HCT116 (cell line): ENCODE results near the gene ATG2B. TPM values are rescaled to one million over a fixed set of nuclear protein-coding genes. Genes with fewer than 3 reads are reported as not detected.

Experiments
- ATAC-seq: fragments of 200-7000 bp; cut with Tn5 transposase; 2 replicates; pipeline ENCODE4 v1.9.1; 2020; ENCODE audit warnings: mild to moderate bottlenecking, moderate library complexity
- BruUV-seq: library from RNA; stranded (reverse); fragments of 400-500 nt; replicated peaks from 2 replicates; lab custom pipeline; 2021; lab: Mats Ljungman, UMichigan
- CTCF ChIA-PET: fragments of 300-600 bp; sonication (Branson Sonifier 250); formaldehyde crosslinking; loops from one replicate; lab custom pipeline; 2021; ENCODE audit warnings: antibody characterized with exemption; lab: Charles Lee
- POLR2A ChIA-PET: fragments of 300-600, 350-600 bp; sonication (Branson Sonifier 250); formaldehyde crosslinking; loops from one replicate; lab custom pipeline; 2021; ENCODE audit warnings: antibody characterized with exemption; lab: Charles Lee
- RAD21 ChIA-PET, 2 experiments: fragments of 300-600 bp; sonication (Branson Sonifier 250); formaldehyde crosslinking; loops; one replicate each; lab custom pipeline; 2023; ENCODE audit warnings: low total read pairs in 2 of 2; ENCODE audit not compliant: uncharacterized antibody in 2 of 2, unreplicated experiment in 2 of 2, low non-redundant PET in 1 of 2; lab: Charles Lee
- DNase-seq: peaks from one replicate; pipeline ENCODE4 v3.0.0-alpha.2; 2010; ENCODE audit warnings: low read depth, low spot score
- H2AFZ ChIP-seq: fragments of 200-600 bp; shearing (Covaris generic), sonication (generic); 2 replicates; pipeline ENCODE4 v1.6.1; 2017; ENCODE audit warnings: low read depth, mixed run types, mixed read lengths, antibody characterized with exemption, low read length; ENCODE audit not compliant: poor library complexity, severe bottlenecking
- H3K27ac ChIP-seq: 2 replicates; pipeline ENCODE4 v1.5.1; 2012; ENCODE audit warnings: low read depth, low read length
- H3K27me3 ChIP-seq: fragments of 200-600 bp; sonication (generic); 2 replicates; pipeline ENCODE4 v1.6.1; 2016; ENCODE audit warnings: mixed run types, low read length, mixed read lengths; ENCODE audit not compliant: insufficient read depth
- H3K36me3 ChIP-seq, 2 experiments: fragments of 200-500 bp in 1 of 2; fragments of 200-600 bp in 1 of 2; sonication (Bioruptor generic) in 1 of 2; sonication (generic) in 1 of 2; 2 replicates each; pipeline versions ENCODE4 v1.5.1 to v1.6.1; 2014 to 2016; ENCODE audit warnings: low read length in 2 of 2, inconsistent platforms in 1 of 2, mixed read lengths in 1 of 2, mixed run types in 1 of 2; ENCODE audit not compliant: insufficient read depth in 2 of 2, control insufficient read depth in 1 of 2
- H3K4me1 ChIP-seq, 2 experiments: fragments of 200-600 bp in 1 of 2; sonication (generic) in 1 of 2; 2 replicates each; pipeline versions ENCODE4 v1.5.1 to v1.6.1; 2012 to 2017; ENCODE audit warnings: low read length in 2 of 2, inconsistent platforms in 1 of 2, mild to moderate bottlenecking in 1 of 2, mixed read lengths in 1 of 2, mixed run types in 1 of 2, moderate library complexity in 1 of 2; ENCODE audit not compliant: insufficient read depth in 2 of 2, control insufficient read depth in 1 of 2
- H3K4me2 ChIP-seq: fragments of 200-600 bp; sonication (generic); 2 replicates; pipeline ENCODE4 v1.6.1; 2017; ENCODE audit warnings: mixed run types, low read length, mixed read lengths
- H3K4me3 ChIP-seq, 2 experiments: fragments of 200-600 bp in 1 of 2; sonication (generic) in 1 of 2; replicated peaks in 1 of 2; 2 replicates each; pipeline ENCODE4 v1.5.1; 2011 to 2016; ENCODE audit warnings: low read length in 2 of 2, control low read depth in 1 of 2, low read depth in 1 of 2, mild to moderate bottlenecking in 1 of 2, mixed read lengths in 1 of 2, mixed run types in 1 of 2
- H3K79me2 ChIP-seq: fragments of 200-600 bp; sonication (generic); 2 replicates; pipeline ENCODE4 v1.6.1; 2017; ENCODE audit warnings: mild to moderate bottlenecking, mixed run types, low read length, moderate library complexity, mixed read lengths; ENCODE audit not compliant: insufficient read depth
- H3K9ac ChIP-seq: fragments of 200-600 bp; sonication (generic); 2 replicates; pipeline ENCODE4 v1.6.1; 2016; ENCODE audit warnings: low read length, mixed read lengths
- H3K9me2 ChIP-seq: fragments of 200-600 bp; sonication (generic), shearing (Covaris generic); 2 replicates; pipeline ENCODE4 v1.6.1; 2017; ENCODE audit warnings: mixed run types, mild to moderate bottlenecking, moderate library complexity; ENCODE audit not compliant: insufficient read depth
- H3K9me3 ChIP-seq, 2 experiments: fragments of 200-500 bp in 1 of 2; fragments of 200-600 bp in 1 of 2; sonication (Bioruptor generic) in 1 of 2; sonication (generic) in 1 of 2; 2 replicates each; pipeline ENCODE4 v1.6.1; 2014 to 2017; ENCODE audit warnings: low read length in 2 of 2, mixed read lengths in 2 of 2, inconsistent platforms in 1 of 2, low read depth in 1 of 2, mild to moderate bottlenecking in 1 of 2, mixed run types in 1 of 2, moderate library complexity in 1 of 2; ENCODE audit not compliant: control insufficient read depth in 1 of 2, insufficient read depth in 1 of 2
- H4K20me1 ChIP-seq: fragments of 200-600 bp; sonication (generic), shearing (Covaris generic); 2 replicates; pipeline ENCODE4 v1.6.1; 2017; ENCODE audit warnings: mixed run types, mild to moderate bottlenecking, moderate library complexity; ENCODE audit not compliant: insufficient read depth
- ATF3 ChIP-seq: IDR thresholded peaks from 2 replicates; pipeline ENCODE4 v1.6.1; 2012
- CBX3 ChIP-seq: IDR thresholded peaks from 2 replicates; pipeline ENCODE4 v1.6.1; 2012; ENCODE audit warnings: low read depth
- CEBPB ChIP-seq: IDR thresholded peaks from 2 replicates; pipeline ENCODE4 v1.6.1; 2012; ENCODE audit warnings: low read depth
- CTCF ChIP-seq, 3 experiments: fragments of 200-600 bp in 1 of 3; sonication (generic) in 1 of 3; IDR thresholded peaks in 2 of 3; conservative IDR thresholded peaks in 1 of 3; 2 replicates each; pipeline ENCODE4 v1.5.1; 2012 to 2017; ENCODE audit warnings: low read depth in 2 of 3, low read length in 2 of 3, antibody characterized with exemption in 1 of 3, borderline replicate concordance in 1 of 3, control low read depth in 1 of 3, mild to moderate bottlenecking in 1 of 3, mixed read lengths in 1 of 3, mixed run types in 1 of 3, moderate library complexity in 1 of 3; ENCODE audit not compliant: insufficient read depth in 1 of 3
- EGR1 ChIP-seq: IDR thresholded peaks from 2 replicates; pipeline ENCODE4 v1.6.1; 2012; ENCODE audit warnings: low read depth
- EZH2 ChIP-seq: fragments of 200-600 bp; sonication (generic); IDR thresholded peaks from 2 replicates; pipeline ENCODE4 v1.6.1; 2017; ENCODE audit warnings: antibody characterized with exemption, mixed run types
- MAX ChIP-seq: IDR thresholded peaks from 2 replicates; pipeline ENCODE4 v1.6.1; 2012
- POLR2A ChIP-seq: IDR thresholded peaks from 2 replicates; pipeline ENCODE4 v1.7.0; 2011; ENCODE audit warnings: borderline replicate concordance; ENCODE audit not compliant: insufficient read depth, insufficient read length; ENCODE audit errors: extremely low read depth
- POLR2AphosphoS5 ChIP-seq: IDR thresholded peaks from 2 replicates; pipeline ENCODE4 v1.6.1; 2011; ENCODE audit warnings: mild to moderate bottlenecking, low read depth, low read length, moderate library complexity
- RAD21 ChIP-seq: IDR thresholded peaks from 2 replicates; pipeline ENCODE4 v1.6.1; 2012; ENCODE audit warnings: low read depth, mild to moderate bottlenecking
- REST ChIP-seq: IDR thresholded peaks from 2 replicates; pipeline ENCODE4 v1.6.1; 2012; ENCODE audit warnings: low read depth
- SIN3A ChIP-seq: IDR thresholded peaks from 2 replicates; pipeline ENCODE4 v1.6.1; 2012; ENCODE audit warnings: low read depth
- SP1 ChIP-seq: IDR thresholded peaks from 2 replicates; pipeline ENCODE4 v1.6.1; 2012; ENCODE audit warnings: low read depth
- SRF ChIP-seq: IDR thresholded peaks from 2 replicates; pipeline ENCODE4 v1.6.1; 2012; ENCODE audit warnings: low read depth
- YY1 ChIP-seq: IDR thresholded peaks from 2 replicates; pipeline ENCODE4 v1.6.1; 2011; ENCODE audit warnings: low read length, low read depth, moderate library complexity, mild to moderate bottlenecking; ENCODE audit not compliant: insufficient replicate concordance; ENCODE audit errors: extremely low read depth
- ZFX ChIP-seq: fragments of 450-650 bp; IDR thresholded peaks from 2 replicates; pipeline ENCODE4 v1.6.1; 2017
- ZNF274 ChIP-seq: fragments of 200-500 bp; sonication (Bioruptor generic); IDR thresholded peaks from 2 replicates; pipeline ENCODE4 v1.6.1; 2014; ENCODE audit warnings: mild to moderate bottlenecking, low read depth, low read length, inconsistent platforms
- intact Hi-C: fragments of 100-400 bp; cut with micrococcal nuclease; formaldehyde crosslinking; loops from 2 replicates; pipeline ENCODE4 v1.10.0; 2022
- total RNA-seq: library from RNA; stranded (reverse); gene quantifications from one replicate; pipeline ENCODE4 v1.2.1, GENCODE V29; 2021; ENCODE audit not compliant: unreplicated experiment

Gene ATG2B
- total RNA-seq, 1 experiment from 2014 or later = 6.4 TPM

GRCh38 chr14:96246539-96246847 lies 116.6 kb downstream of the ATG2B start:
- Histone ChIP-seq H3K36me3 (no peaks in the 10 kb centered on the region), H3K27me3 (no peaks in the 10 kb centered on the region), H3K4me1 (no peaks in the 10 kb centered on the region), H3K4me3 (no peak overlapping the region), H4K20me1 (no peaks in the 10 kb centered on the region), H2AFZ (no peak overlapping the region), H3K79me2 (no peaks in the 10 kb centered on the region), H3K9ac (no peak overlapping the region), H3K4me2 (no peak overlapping the region), H3K9me3 (no peaks in the 10 kb centered on the region), H3K9me2 (no peaks in the 10 kb centered on the region), H3K27ac (no peak overlapping the region)
- no peak for TF ChIP-seq POLR2AphosphoS5
- TF ChIP-seq YY1 = no peak
- no peak for TF ChIP-seq CTCF (IDR thresholded peaks at IDR 0.05 in 2 of 3, conservative IDR thresholded peaks at IDR 0.05 in 1 of 3; ENCODE audit: borderline replicate concordance in 1 of 3, insufficient read depth in 1 of 3, low read depth in 2 of 3, low read length in 2 of 3)
- no peak for TF ChIP-seq ZNF274
- TF ChIP-seq SIN3A = no peak
- TF ChIP-seq EZH2 = no peak
- TF ChIP-seq CBX3 = no peak
- TF ChIP-seq SRF = no peak
- TF ChIP-seq CEBPB = no peak
- TF ChIP-seq REST = no peak
- no peak for TF ChIP-seq ATF3
- no peak for TF ChIP-seq ZFX
- TF ChIP-seq MAX = no peak
- TF ChIP-seq POLR2A = no peak
- TF ChIP-seq SP1 = no peak
- TF ChIP-seq RAD21 = no peak
- TF ChIP-seq EGR1 = no peak
- ChIA-PET POLR2A (no interaction called here), RAD21 (no interaction called here), CTCF (no interaction called here)
- intact Hi-C loops = no loop called here
- no peak for ATAC-seq
- no TSS peak for BruUV-seq
- no peak for DNase-seq
